GM20431 (cell line): ENCODE measurements around the gene SEMA3E.
"Not testable (repeated sequence)": the region's sequence is repeated elsewhere in the genome, so short reads cannot be mapped to it uniquely, and the experiment has no call there.

Experiments
- in situ Hi-C: fragments of 300-500 bp; cut with MseI, MboI; formaldehyde crosslinking; loops from one replicate; pipeline ENCODE4 v1.15.0; 2020; ENCODE audit warnings: low sequenced_read_pairs; ENCODE audit not compliant: unreplicated experiment

SEMA3E gene

DNA sequence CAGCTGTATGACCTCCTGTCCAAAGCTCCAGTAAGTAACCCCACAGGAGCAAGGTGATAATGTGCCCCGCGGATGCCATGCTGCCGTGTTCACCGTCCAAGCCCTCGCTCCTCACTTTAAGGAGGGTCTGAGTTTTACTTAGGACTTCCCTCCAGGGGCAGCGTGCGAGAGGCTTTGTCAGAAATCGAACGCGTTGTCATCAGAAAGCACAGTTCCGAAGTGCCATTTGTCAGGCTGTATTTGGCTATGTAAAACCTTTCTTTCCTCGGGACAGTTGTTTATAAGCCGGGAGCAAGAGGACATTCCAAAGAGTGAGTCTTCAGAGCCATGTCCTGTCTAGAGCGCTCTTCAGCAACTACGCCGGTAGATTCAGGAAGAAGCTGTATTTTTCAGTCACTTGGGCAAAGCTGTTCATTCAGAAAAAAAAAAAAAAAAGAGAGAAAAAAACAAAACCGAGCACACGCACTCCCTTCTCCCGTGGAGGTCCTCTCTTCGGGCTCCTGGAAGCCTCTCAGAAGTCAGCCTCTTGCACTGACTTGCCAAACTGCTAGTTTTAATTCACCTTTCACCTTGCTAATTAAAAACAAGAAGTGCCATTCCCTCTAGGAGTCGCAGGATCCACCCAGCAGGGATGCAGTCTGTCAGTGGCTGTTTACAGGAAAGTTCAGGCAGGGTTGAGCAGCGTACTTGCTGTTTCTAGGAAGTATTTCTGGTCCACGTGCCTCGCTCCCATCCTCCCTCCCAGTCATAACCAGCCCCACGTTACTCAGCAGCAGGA is at the start of gene SEMA3E:
SEMA3E (minus strand) TSS at position 676 of the 778 bp plus-strand sequence.
- in situ Hi-C loops, result no loop called here

DNA sequence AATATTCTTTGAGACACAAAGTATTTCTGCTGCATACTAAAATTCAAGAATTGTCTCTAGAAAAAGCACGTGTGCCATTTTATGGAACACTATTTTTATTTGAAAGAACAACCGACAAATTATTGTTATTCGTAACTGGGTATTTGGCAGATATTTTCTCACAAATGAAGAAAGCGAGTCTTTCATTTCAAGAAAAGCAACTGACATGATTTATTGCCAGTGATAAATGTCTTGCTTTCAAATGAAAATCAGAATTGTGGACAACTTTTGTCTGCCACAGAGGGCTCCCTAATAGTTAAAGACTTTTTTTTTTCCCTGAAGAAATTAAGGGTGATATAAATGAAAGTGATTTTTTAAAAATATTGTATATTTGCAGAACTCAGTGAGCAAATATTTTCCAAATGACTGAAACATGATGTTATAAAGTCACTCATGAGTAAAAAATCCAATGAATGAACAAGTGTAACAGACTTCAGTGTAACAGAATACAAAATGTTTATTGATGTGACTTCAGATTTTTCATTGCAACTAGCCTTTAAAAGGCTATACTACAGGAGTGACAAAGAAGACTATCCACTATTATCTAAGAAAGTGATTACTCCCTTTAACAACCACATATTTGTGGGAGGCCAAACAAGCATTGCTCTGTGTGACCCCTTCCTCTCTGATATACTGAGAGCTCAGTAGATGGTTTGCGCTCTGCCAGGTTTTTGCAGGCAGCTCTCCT is 49.0 kb upstream of the SEMA3E start:
- in situ Hi-C loops, result no loop called here

DNA sequence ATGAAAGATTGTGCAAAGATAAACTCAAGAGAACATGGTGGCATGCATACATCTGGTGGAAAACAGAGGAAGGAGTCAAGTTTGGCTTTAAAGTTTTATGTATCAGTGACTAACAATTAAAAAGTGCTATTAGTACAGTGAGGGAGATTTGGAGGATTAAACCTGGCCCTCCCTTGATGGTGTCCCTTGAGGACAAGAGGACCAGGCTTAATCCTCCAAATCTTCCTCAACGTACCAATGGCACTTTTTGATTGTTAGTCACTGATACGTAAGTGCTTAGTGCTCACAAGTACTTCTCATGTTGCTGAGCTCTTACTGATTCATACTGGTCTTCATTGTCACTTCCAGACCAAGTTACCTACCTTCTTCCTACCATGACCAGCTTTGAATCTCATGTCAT is 47.2 kb upstream of the SEMA3E start:
- in situ Hi-C loops, result no loop called here

DNA sequence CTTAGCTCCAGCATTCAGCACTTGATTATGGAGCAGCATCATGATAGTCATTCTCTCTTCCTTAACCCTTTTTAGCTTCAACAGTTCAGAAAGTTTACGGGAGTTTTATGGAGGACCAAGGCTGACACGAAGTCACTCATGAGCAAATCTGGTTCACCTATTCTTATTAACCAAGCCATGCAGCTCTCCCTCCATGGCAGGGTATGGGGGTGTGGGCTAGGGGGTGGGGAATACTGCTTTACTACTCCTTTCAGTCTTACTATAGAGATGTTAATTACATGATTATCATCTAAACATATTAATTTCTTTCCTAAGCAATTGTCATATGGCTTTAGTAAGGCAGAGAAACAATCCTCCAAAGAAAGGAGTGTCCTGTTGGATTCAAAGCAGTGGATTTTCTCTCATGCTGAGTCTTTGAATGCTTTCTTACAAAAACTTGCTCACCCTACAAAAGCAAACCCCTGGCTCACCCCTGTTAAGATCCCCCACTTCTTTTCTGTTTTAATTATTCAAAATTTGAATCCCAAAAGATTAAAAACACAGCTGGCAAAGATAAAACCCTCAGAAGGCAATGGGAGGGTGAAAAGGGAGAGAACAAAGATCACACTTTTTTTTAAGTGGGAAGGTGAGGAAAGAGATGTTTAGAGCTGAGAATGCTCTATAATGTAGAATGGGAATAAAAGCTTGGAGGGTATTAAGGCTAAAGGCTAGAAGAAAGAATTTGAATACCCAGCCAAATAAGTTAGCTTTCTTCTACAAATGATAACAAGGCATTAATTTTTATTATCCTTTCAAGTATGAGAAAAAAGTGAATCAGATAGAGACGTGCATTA is 46.4 kb upstream of the SEMA3E start:
- in situ Hi-C loops, result no loop called here

DNA sequence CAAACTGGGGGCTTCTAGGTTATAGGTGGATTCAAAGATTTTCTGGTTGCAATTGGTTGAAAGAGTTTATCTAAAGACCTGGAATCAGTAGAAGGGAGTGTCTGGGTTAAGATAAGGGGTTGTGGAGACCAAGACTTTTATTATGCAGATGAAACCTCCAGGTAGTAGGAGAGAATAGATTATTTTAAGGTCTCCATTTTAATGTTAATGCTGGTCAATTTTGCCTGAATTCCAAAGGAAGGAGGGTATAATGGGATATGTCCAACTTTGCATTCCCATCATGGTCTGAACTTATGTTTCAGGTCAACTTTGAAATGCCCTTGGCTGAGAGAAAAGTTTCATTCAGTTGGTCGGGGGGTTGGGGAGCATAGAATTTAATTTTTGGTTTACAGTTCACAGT is 44.3 kb upstream of the SEMA3E start:
- in situ Hi-C loops, result no loop called here

DNA sequence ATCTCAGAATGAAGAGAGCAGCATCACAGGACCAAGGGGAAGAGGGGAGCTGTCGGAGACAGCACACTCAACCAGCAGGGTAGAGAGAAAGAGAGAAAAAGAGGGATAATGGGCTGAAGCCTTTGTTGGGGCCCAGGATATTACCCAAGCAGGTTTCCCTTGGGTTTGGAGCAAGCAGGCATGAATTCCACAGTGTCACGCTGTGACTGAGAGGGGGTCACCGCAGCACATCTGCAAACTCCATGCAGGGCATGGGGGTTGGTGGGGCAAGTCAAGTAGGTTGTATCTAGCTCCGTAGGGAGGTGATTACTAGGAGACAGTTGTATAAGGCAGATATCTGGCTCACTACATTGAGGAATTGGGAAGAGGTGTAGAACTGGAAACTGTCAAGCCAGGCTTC is 42.2 kb upstream of the SEMA3E start:
- in situ Hi-C loops, result no loop called here

DNA sequence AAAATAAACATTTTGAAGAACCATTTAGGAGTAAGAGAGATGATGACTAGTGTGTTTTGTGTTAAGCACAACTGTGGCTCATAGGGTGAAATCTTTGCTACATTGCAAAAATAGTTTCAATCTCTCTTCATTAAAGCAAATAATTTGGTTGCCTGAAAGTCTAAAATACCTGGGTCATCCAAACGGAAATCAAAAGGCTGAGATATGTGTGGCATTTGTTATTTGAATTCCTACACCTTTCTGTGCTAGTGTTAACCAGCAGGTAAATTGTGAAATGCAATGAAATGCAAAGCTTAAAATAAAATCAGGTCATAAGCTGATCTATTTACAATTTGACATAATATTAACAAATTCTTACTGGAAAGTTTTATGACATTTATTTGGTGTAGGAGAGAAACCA is 40.9 kb upstream of the SEMA3E start:
- in situ Hi-C loops, result no loop called here

DNA sequence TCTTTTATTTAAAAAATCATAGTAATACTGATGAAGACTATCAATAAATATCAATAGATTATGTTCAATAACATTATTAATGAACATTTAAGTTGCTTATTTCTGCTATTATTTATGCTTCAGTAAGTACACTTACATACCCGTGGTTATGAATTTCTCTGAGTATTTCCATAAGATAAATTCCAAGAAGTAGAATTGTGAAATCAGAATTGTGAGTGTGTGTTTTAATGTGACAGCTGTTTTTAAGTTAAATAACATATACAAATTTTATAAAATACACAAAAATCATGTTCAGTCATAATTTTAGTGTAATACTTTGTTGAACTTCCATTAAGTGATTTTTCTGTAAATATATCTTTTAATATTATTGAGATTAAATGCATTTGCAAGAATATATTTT is 37.5 kb upstream of the SEMA3E start:
- in situ Hi-C loops, result no loop called here

DNA sequence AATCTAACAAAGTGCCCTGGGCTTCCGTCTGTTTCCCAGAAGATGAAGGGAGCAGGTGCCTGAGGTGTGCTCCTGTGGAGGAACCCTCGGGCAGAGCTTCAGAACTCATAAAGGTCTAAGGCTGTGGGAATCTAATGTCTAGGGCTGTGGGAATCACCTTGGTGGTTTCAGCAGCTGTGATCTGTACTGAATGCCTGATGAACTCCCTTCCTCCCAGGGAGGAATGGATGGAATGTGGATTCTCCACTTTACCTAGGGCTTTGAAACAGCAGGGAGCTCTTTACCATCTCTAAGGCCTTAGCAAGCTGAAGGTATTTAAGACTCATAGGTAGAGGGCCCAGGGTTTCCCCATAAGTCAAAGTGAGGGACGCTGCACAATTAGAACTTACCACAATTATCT is 36.0 kb upstream of the SEMA3E start:
- in situ Hi-C loops, result no loop called here

DNA sequence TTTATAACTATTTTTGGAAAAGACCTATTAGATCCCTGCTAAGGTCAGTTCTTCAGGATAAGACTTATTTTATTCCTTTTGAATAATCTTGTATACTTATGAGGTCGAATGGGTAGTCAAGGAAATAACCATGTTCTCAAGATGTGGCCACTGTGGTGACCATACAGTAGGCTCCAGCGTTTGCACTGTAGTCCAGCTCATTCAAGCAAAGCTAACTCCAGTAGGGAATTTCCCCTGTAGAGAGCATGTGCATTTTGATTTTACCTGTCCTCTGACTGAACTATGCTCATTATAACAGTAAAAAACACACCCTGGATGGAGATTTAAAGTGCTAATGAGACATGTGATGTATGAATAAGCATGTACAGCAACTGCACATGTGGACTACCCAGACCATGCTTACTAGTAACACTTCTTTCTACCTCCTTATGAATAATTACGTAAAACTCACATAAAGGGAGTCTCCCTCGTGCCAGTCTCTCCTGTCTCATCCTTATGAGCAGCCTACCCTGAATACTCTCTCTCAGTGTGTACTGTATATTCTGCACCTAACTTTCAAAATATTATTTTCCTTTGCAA is 32.4 kb upstream of the SEMA3E start:
- in situ Hi-C loops, result no loop called here

DNA sequence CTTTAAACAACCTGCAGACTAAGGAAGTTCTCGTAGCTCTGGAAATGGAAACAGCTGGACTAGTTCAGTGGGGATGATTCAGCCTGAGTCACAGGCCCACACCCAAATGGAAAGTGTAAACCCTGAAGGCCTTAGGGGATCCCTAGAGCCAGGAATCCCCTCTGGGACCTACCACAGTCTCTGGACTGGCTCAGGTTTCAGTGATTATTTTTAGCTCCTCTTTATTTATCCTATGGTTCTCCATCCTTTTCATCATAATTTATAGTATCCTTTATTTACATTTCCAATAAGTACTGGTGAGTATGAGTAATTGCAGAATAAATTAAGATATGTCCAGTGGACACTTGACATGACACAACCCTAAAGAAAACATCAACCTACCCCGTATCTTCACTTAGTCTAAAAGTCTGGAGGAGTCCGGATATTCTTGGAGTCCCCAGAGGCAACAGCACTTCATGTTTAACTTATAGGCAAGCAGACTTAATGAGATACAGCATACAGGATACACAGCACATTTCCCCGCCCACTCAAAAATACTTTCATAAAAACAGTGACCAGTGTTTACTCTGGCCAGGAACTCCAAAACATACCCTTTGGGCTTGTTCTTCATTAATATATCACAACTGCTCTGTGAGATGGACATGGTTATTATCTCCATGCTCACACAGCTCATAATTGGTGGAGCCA is 28.4 kb upstream of the SEMA3E start:
- in situ Hi-C loops, result no loop called here

DNA sequence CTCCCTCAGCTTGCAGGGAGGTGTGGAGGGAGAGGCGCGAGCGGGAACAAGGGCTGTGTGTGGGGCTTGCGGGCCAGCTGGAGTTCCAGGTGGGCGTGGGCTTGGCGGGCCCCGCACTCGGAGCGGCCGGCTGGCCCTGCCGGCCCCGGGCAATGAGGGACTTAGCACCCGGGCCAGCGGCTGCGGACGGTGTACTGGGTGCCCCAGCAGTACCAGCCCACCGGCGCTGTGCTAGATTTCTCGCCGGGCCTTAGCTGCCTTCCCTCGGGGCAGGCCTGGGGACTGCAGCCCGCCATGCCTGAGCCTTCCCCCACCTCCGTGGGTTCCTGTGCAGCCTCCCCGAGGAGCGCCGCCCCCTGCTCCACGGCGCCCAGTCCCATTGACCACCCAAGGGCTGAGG is 24.4 kb upstream of the SEMA3E start:
- in situ Hi-C loops, result not testable (repeated sequence)

DNA sequence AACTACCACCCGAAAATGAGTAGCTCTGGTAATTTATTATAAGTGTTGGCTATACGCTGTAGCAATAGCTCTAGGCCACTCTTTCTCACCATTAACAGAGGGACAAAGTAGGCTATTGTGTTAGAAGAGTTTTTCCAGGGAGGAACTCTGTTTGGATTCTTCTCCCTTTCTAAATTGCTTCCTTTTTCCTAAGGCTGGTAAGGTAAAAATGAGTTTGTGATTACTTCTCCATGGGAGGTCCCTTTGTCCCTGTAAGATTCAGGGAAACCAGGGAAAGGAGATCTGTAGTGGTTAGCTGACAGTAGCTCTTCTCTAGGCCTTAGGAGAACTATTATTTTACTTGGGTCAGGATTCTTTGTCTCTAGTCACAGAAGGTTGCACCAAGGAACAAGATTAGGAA is 23.2 kb upstream of the SEMA3E start:
- in situ Hi-C loops, result no loop called here

DNA sequence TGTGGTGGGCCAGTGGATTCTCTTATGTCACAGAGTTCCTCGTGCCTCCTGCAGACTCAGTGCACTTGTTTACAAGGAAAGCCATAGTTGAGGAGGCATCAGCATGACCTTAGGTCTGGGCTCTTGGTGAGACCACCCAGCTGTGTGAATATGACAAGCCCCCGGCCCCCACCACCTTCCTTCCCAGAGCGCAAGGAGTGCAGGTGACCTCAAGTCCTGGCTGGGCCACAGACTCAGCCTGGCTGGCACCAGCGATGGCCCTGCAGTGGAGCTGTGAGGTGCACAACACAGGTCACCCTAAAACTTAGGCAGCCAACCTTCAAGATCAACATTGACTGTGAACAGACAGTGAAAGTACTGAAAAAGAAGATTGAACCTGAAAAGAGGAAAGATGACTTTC is 14.2 kb upstream of the SEMA3E start:
- in situ Hi-C loops, result no loop called here

DNA sequence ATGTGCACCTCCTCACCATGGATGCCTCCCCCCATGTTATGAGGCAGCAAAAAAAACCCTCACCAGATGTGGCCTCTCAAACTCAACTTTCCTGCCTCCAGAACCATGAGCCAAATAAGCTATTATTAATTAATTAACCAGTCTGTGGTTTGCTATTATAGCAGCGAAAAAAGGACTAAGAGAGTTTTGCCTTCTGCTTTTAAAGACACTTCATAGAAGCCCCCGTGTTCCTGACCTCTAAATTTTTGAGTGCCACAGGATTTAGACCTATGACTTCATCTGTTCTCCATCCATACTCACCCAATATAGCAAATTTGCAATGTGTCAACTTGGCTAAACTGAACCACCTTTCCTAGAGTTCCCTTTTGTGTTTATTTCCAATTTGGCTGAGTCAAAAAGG is 9.2 kb upstream of the SEMA3E start:
- in situ Hi-C loops, result no loop called here

DNA sequence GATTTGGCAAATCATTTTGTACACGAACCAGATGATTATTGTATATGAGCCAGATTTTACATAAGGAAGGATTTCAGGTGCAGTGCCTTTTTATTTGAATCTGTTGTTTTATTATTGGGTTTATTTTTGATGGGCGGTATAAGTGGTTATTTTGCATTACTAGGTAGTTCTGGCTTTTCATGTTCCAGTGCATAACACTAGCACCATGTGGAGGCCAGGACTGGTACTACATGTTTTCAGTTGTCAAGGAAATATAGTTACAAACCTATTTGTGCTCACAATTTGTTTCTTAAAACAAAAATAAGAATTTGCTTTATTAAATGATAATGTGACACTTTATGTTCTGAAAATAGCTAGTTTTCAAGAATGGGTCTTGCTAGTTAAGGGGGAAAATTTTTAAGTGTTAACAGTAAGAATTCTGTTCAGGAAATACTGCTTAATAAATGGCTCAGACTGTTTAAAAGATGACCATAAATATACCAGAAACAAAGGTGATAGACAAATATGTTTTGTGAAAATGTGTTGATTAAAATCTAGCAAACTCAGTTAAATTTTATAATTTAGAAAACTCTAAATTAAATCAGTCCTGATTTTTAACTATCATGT is 7.1 kb upstream of the SEMA3E start:
- in situ Hi-C loops, result no loop called here

DNA sequence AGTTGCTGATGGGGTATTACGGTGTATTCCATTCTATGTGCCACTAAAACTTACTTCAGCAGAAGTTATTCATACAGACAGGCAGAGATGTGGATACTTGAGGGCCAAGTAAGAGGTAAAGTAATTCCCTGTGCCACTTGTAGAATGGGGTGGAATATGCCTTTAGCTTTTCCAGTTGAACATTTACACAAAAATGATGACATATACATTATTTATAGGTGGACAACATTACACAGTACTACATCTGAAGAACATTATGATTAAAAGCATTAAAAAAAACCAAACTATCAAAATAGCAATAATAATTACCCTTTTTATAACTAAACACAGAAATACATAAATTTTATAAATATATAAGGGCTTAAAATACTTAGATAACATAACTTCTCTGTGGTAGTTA is 3.5 kb upstream of the SEMA3E start:
- in situ Hi-C loops, result no loop called here

DNA sequence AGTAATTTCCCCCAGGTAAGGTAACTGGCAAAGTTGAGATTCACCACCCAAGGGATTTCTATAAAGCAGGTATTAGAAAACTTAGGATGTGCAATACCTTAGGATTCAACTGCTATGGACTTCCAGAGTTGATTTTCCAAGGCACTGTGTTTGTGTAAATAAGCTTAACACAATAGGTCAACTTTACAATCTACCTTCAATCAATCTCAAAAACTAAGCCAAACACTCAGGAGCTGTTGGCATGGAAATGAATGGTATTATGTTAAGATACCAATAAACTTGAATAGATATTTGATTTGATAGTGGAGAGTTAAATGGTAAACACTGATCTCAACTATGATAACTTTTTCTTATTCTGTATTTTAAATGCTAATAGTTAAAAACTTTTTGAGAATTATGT is 762 bp upstream of the SEMA3E start:
- in situ Hi-C loops, result no loop called here

DNA sequence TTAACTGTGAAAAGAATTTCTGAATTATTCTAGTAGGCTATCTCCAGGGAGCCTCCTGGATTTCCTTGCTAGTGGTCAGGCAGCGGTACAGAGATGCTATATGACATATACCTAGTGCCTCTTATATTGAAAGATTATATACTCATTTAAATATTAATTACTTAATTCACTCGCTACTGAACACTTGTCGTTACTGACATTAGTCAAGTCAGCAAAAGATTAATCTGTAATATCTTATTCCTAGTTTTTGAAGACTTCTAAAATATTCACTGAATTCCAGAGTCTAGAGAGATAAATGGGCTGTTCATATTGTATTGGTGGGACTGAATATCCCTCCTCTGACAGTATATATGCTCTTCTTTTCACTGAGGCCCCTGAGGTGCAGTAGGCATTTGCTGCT is 2.9 kb downstream of the SEMA3E start:
- in situ Hi-C loops, result no loop called here

DNA sequence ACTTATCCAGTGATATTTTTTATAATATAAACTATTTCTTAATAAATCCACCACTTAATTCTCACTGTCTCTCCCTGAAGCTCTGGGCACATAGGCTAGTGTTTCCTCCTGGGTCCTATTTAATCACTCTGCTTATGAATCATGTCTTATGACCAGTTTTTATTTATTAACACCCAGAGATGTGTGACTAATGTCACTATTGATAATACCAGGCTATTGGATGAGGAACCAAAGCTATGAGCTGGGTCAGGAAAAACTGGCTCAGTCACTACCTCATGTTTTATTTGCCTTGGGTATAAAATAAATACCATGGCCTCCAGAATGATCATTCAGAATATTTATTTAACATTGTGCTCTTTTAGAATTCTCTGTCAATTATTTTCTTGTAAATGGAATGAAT is 5.2 kb downstream of the SEMA3E start:
- in situ Hi-C loops, result no loop called here
